ENCODE data around the gene PRELID3B. TPM values are rescaled to one million over a fixed set of nuclear protein-coding genes. Genes with fewer than 3 reads are reported as not detected.
A peak's percentile ranks its signal among the peaks of the same experiment; 100 is the strongest.

PRELID3B gene
- total and polyA plus RNA-seq, 2 of the 13 experiments (the other 11 are each of a cell fraction or from before 2014, with no cell fraction given), result 23.3 to 42.6 TPM

GRCh38 chr20:59006167-59006863, 36.3 kb downstream of the PRELID3B start (continued):
- no peak for TF ChIP-seq ZBTB40 (IDR thresholded peaks at IDR 0.05)
- TF ChIP-seq ZBTB40 (CRISPR knock-in tag; IDR thresholded peaks at IDR 0.05), result no peak; the same call in 1 of the 2 replicates
- no peak for TF ChIP-seq SNAPC4 (CRISPR knock-in tag; IDR thresholded peaks at IDR 0.05)
- TF ChIP-seq ZNF282 (IDR thresholded peaks at IDR 0.05; ENCODE audit: partially characterized antibody), result no peak
- peak; percentile 65; the same call in 1 of the 2 replicates for TF ChIP-seq HDAC2 (CRISPR knock-in tag; IDR thresholded peaks at IDR 0.05)
- TF ChIP-seq ONECUT2 (CRISPR knock-in tag; IDR thresholded peaks at IDR 0.05), result no peak
- 0 out of 2 replicates have a peak, but pooled peaks have one; percentile 13 for TF ChIP-seq JUND (CRISPR knock-in tag; IDR thresholded peaks at IDR 0.05)
- peak; percentile 8; the same call in 1 of the 2 replicates for TF ChIP-seq NCOA2 (CRISPR knock-in tag; IDR thresholded peaks at IDR 0.05)
- TF ChIP-seq ZBTB4 (CRISPR knock-in tag; IDR thresholded peaks at IDR 0.05; ENCODE audit: borderline replicate concordance), result no peak
- no peak for TF ChIP-seq ZNF83 (CRISPR knock-in tag; IDR thresholded peaks at IDR 0.05; ENCODE audit: borderline replicate concordance)
- TF ChIP-seq ZNF614 (CRISPR knock-in tag; IDR thresholded peaks at IDR 0.05; ENCODE audit: borderline replicate concordance), result peak; percentile 39; the same call in 1 of the 2 replicates

All from HepG2 (cell line).